VCaP (cell line): ENCODE measurements around the gene OR10R2.
"Not testable (repeated sequence)": the region's sequence is repeated elsewhere in the genome, so short reads cannot be mapped to it uniquely, and the experiment has no call there.

Source experiments
- H3K27ac ChIP-seq: fragments of 450-650 bp; 2 replicates; pipeline ENCODE4 v1.5.1; 2017
- TF ChIP-seq, protein P1 (sequence below): fragments of 450-650 bp; conservative IDR thresholded peaks from 2 replicates; pipeline ENCODE4 v1.5.1; 2017; ENCODE audit warnings: mild to moderate bottlenecking, moderate library complexity

OR10R2 gene, protein sequence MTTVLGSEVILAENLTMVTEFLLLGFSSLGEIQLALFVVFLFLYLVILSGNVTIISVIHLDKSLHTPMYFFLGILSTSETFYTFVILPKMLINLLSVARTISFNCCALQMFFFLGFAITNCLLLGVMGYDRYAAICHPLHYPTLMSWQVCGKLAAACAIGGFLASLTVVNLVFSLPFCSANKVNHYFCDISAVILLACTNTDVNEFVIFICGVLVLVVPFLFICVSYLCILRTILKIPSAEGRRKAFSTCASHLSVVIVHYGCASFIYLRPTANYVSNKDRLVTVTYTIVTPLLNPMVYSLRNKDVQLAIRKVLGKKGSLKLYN

DNA sequence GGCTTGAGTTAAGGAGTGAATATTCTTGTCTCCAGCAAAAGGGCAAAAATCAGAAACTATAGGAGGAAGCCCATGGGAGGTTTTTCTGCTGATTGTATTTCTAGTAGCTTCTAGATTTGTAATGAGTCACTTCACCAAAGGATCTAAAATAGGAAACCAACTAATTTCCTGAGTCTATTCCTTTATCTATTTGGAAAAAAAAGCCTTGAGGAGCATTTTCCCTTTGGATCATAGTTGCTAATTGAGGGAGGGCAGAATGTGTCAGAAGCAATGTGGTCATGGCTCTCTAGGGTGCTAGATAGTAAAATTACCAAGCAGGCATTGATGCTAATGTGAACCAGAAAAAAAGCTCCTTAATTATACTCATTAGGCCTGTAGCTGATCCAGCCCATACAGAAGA lies at the start of gene OR10R2:
TSS of gene OR10R2 (plus strand) at position 301 of the 400 bp plus-strand sequence. CDS start 106 bp downstream, outside the sequence.
- H3K27ac ChIP-seq = no peak within 1 kb of the TSS
- TF ChIP-seq, protein P1, sequence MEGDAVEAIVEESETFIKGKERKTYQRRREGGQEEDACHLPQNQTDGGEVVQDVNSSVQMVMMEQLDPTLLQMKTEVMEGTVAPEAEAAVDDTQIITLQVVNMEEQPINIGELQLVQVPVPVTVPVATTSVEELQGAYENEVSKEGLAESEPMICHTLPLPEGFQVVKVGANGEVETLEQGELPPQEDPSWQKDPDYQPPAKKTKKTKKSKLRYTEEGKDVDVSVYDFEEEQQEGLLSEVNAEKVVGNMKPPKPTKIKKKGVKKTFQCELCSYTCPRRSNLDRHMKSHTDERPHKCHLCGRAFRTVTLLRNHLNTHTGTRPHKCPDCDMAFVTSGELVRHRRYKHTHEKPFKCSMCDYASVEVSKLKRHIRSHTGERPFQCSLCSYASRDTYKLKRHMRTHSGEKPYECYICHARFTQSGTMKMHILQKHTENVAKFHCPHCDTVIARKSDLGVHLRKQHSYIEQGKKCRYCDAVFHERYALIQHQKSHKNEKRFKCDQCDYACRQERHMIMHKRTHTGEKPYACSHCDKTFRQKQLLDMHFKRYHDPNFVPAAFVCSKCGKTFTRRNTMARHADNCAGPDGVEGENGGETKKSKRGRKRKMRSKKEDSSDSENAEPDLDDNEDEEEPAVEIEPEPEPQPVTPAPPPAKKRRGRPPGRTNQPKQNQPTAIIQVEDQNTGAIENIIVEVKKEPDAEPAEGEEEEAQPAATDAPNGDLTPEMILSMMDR = no peak

DNA sequence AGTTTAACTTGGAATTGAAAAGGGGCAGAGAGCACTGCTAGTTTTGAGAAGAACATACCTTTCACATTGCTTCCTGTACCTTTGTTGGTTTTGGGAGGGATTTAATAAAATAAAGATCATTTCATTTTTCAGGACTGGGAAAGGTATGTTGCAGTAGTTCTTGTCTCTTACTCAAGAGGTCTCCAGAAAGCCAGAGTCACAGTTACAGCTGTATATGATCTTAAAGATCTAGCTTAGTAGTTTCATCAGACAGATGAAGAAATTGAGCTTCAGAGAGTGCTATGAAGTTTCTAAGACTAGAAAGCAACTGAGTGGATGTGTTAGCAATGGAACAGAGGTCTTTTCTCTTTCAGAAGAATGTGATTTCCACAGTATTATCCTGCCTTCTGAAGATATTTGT lies 47.0 kb upstream of the OR10R2 start:
- TF ChIP-seq, protein P1 = no peak

DNA sequence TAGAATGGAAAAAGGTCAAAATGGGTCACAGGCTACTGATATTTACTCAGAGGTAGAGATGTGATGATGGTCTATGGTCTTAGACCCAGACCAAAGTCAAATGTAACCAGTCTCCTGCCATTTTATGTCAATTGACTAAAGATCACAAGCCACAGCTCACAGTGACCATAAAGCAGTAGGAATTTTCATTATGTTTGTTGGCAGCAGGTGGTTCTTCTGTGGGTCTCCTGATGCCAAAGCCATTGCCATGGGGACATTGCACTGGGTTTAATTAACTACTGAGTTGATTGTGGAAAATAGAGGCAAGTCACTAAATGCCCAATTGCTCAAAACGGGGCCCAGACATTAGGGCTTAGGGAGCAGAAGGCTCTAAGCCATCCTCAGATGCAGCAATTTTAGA lies 45.9 kb upstream of the OR10R2 start, which contains the start of gene OR10K2:
TSS of gene OR10K2 (minus strand) at position 101 of the 400 bp plus-strand sequence. CDS start 5,371 bp downstream, outside the sequence.
- TF ChIP-seq, protein P1 = no peak
- H3K27ac ChIP-seq = no peak within 1 kb of the TSS

More for the DNA sequence above, 47.0 kb upstream of the OR10R2 start:
- no peak overlapping the region for H3K27ac ChIP-seq

DNA sequence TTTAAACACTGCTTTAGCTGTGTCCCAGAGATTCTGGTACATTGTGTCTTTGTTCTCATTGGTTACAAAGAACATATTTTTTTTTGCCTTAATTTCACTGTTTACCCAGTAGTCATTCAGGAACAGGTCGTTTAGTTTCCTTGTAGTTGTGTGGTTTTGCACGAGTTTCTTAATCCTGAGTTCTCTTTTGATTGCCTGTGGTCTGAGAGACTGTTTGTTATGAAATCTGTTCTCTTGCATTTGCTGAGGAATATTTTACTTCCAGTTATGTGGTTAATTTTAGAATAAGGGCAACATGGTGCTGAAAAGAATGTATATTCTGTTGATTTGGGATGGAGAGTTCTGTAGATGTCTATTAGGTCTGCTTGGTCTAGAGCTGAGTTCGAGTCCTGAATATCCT lies 41.9 kb upstream of the OR10R2 start:
- not testable (repeated sequence) for H3K27ac ChIP-seq

DNA sequence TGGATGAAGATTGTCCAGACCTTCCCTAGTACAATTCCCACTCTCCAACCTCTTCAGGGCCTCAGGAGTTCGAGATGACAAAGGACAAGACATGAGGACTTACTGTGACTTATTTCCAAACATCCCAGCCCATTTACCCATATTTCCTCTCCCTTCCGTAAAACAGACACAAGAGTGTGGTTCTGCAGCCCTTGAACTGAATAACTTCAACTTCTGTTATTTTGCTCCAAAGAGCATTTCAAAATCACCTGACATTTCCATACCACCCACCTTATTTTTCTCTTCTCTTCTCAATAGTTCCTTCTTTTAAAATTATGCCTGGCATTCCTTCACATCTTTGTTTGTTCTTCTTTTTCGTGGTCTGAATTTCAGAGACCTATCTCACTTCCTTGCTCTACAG lies 37.3 kb upstream of the OR10R2 start:
- TF ChIP-seq, protein P1 = no peak
- no peak overlapping the region for H3K27ac ChIP-seq

DNA sequence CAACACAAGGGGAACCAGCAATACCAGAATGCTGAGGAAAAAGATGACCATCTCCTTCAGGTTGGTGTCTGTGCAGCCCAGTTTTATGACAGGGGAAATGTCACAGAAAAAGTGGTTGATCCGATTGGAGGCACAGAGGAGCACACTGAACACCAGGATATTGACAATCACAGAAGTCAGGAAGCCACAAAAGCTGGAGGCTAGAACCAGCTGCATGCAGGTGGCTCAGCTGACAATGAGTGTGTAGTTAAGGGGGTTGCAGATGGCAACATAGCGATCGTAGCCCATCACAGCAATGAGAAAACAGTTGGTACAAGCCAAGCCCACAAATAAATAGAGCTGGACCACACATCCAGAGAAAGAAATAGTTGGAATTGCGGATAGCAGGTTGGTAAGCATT lies 26.6 kb upstream of the OR10R2 start:
- no peak overlapping the region for H3K27ac ChIP-seq

DNA sequence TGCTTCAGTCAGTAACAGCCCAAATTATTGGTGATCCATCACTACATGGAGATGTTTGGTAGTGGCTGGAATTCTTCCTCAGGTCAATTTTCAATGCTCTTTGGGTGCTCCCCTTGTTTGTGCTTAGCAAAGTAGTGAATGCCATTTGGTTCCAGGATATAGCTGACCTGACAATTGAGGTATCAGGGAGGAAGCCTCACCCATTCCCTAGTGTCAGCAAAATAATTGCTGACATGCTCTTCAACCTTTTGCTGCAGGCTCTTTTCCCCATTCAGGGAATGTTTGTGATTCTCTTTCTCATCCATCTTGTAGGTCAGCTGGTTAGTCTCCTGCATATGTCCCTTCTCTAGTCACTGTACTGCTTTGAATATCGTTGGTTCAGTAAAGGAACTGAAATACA lies 17.5 kb upstream of the OR10R2 start:
- no peak overlapping the region for H3K27ac ChIP-seq
- TF ChIP-seq, protein P1 = no peak

More for the DNA sequence above, 26.6 kb upstream of the OR10R2 start:
- TF ChIP-seq, protein P1 = no peak

DNA sequence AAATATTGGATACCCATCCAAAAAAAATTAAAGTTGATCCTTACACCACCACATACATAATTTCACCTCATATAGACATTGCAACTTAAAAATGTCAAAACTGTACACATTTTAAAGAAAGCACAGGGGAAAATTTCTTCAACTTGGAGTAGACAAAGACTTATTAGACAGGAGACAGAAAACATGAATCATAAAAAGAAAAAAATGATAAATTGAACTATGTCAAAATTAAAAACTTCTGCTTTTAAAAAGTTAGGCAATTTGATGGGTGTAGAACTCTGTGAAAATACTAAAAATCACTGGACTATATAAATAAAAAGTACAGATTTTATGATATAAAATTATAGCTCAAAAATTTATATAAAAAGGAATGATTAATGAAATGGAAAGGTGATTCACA lies 14.8 kb upstream of the OR10R2 start:
- TF ChIP-seq, protein P1 = no peak
- no peak overlapping the region for H3K27ac ChIP-seq
